GM23338 (cell line): ENCODE results near the gene FRS2. TPM values are rescaled to one million over a fixed set of nuclear protein-coding genes. Genes with fewer than 3 reads are reported as not detected.
A peak's percentile ranks its signal among the peaks of the same experiment; 100 is the strongest.

Source experiments
- ATAC-seq: fragments of 200-7000 bp; cut with Tn5 transposase; 3 replicates; pipeline ENCODE4 v1.9.1; 2020
- DNase-seq: peaks from one replicate; pipeline ENCODE4 v3.0.0-alpha.2; 2015; ENCODE audit warnings: low spot score
- H2AFZ ChIP-seq: fragments of 200-600 bp; sonication (generic); 2 replicates; pipeline ENCODE4 v1.8.0; 2016; ENCODE audit warnings: antibody characterized with exemption, mild to moderate bottlenecking, moderate library complexity
- H3F3A ChIP-seq: fragments of 200-600 bp; sonication (generic); replicated peaks from 2 replicates; pipeline ENCODE4 v1.8.0; 2017; ENCODE audit warnings: antibody characterized with exemption, mixed run types, low read depth
- H3K27ac ChIP-seq: fragments of 200-600 bp; sonication (generic); 2 replicates; pipeline ENCODE4 v1.6.1; 2016; ENCODE audit warnings: low read depth
- H3K27me3 ChIP-seq: fragments of 200-600 bp; sonication (generic); 2 replicates; pipeline ENCODE4 v1.8.0; 2016; ENCODE audit warnings: mild to moderate bottlenecking, mixed run types, moderate library complexity; ENCODE audit not compliant: insufficient read depth
- H3K36me3 ChIP-seq: fragments of 200-600 bp; sonication (generic); 2 replicates; pipeline ENCODE4 v1.8.0; 2016; ENCODE audit warnings: mild to moderate bottlenecking; ENCODE audit not compliant: insufficient read depth
- H3K4me1 ChIP-seq: fragments of 200-600 bp; sonication (generic); 2 replicates; pipeline ENCODE4 v1.8.0; 2016; ENCODE audit warnings: mild to moderate bottlenecking, moderate library complexity; ENCODE audit not compliant: insufficient read depth
- H3K4me2 ChIP-seq: fragments of 200-600 bp; sonication (generic); 2 replicates; pipeline ENCODE4 v1.7.1; 2017; ENCODE audit warnings: mixed run types
- H3K4me3 ChIP-seq: fragments of 200-600 bp; sonication (generic); 2 replicates; pipeline ENCODE4 v1.6.1; 2016; ENCODE audit warnings: mixed run types
- H3K79me2 ChIP-seq: fragments of 200-600 bp; sonication (generic); replicated peaks from 2 replicates; pipeline ENCODE4 v1.8.0; 2017; ENCODE audit warnings: mild to moderate bottlenecking; ENCODE audit not compliant: insufficient read depth
- H3K9me2 ChIP-seq: fragments of 200-600 bp; sonication (generic); 2 replicates; pipeline ENCODE4 v1.8.0; 2017; ENCODE audit not compliant: insufficient read depth
- H4K20me1 ChIP-seq: fragments of 200-600 bp; sonication (generic); replicated peaks from 2 replicates; pipeline ENCODE4 v1.8.0; 2017; ENCODE audit warnings: mild to moderate bottlenecking; ENCODE audit not compliant: insufficient read depth
- H3K27ac Mint-ChIP-seq: 2 replicates; pipeline ENCODE4 v1.8.0; 2020; ENCODE audit warnings: inconsistent platforms, mild to moderate bottlenecking, moderate library complexity, mixed read lengths
- H3K27me3 Mint-ChIP-seq: 3 replicates; pipeline ENCODE4 v1.8.0; 2022; ENCODE audit warnings: low read depth, mild to moderate bottlenecking, moderate library complexity, mixed read lengths, inconsistent platforms; ENCODE audit not compliant: insufficient read depth, poor library complexity
- H3K36me3 Mint-ChIP-seq: 3 replicates; pipeline ENCODE4 v1.8.0; 2021; ENCODE audit warnings: low read depth, mild to moderate bottlenecking, inconsistent platforms, moderate library complexity, mixed read lengths
- H3K4me1 Mint-ChIP-seq: 3 replicates; pipeline ENCODE4 v1.8.0; 2020; ENCODE audit warnings: mild to moderate bottlenecking, inconsistent platforms, mixed read lengths
- H3K4me3 Mint-ChIP-seq: 3 replicates; pipeline ENCODE4 v1.8.0; 2021; ENCODE audit warnings: moderate library complexity, mild to moderate bottlenecking, inconsistent platforms, mixed read lengths
- H3K9me3 Mint-ChIP-seq: 3 replicates; pipeline ENCODE4 v1.8.0; 2020; ENCODE audit warnings: moderate library complexity, mild to moderate bottlenecking, inconsistent platforms, mixed read lengths
- CREB1 ChIP-seq: fragments of 250-450 bp; sonication (Bioruptor Pico); IDR thresholded peaks from 2 replicates; pipeline ENCODE4 v1.5.0; 2020; ENCODE audit warnings: low read depth, mild to moderate bottlenecking, moderate library complexity
- ETS1 ChIP-seq: IDR thresholded peaks from 2 replicates; pipeline ENCODE4 v1.6.1; 2016; ENCODE audit warnings: antibody characterized with exemption
- EZH2 ChIP-seq: fragments of 200-600 bp; sonication (generic); IDR thresholded peaks from one replicate; pipeline ENCODE4 v1.8.0; 2017; ENCODE audit warnings: antibody characterized with exemption, mild to moderate bottlenecking, low read depth; ENCODE audit not compliant: unreplicated experiment
- EZH2phosphoT487 ChIP-seq: fragments of 200-600 bp; sonication (generic); IDR thresholded peaks from one replicate; pipeline ENCODE4 v1.8.1; 2018; ENCODE audit warnings: antibody characterized with exemption; ENCODE audit not compliant: unreplicated experiment
- JUNB ChIP-seq: IDR thresholded peaks from one replicate; pipeline ENCODE4 v1.6.1; 2016; ENCODE audit warnings: antibody characterized with exemption; ENCODE audit not compliant: unreplicated experiment
- NANOG ChIP-seq: IDR thresholded peaks from 2 replicates; pipeline ENCODE4 v1.6.1; 2016; ENCODE audit warnings: antibody characterized with exemption, borderline replicate concordance
- POLR2AphosphoS5 ChIP-seq: IDR thresholded peaks from 2 replicates; pipeline ENCODE4 v1.6.1; 2016; ENCODE audit warnings: antibody characterized with exemption, low read depth
- STAT1 ChIP-seq: IDR thresholded peaks from one replicate; pipeline ENCODE4 v1.6.1; 2016; ENCODE audit warnings: antibody characterized with exemption; ENCODE audit not compliant: unreplicated experiment
- ZNF114 ChIP-seq: fragments of 250-450 bp; sonication (Bioruptor Pico); IDR thresholded peaks from 2 replicates; pipeline ENCODE4 v1.5.0; 2020; ENCODE audit warnings: mild to moderate bottlenecking, moderate library complexity
- ZNF331 ChIP-seq: fragments of 250-450 bp; sonication (Bioruptor Pico); IDR thresholded peaks from 2 replicates; pipeline ENCODE4 v1.5.0; 2020; ENCODE audit warnings: low read depth, mild to moderate bottlenecking, moderate library complexity
- polyA plus RNA-seq: library from polyadenylated mRNA; unstranded; fragments of >200 nt; fragmentation: Nextera tagmentation; extraction: Ambion mirVana; gene quantifications from 2 replicates; pipeline ENCODE4 v1.2.1, GENCODE V29; 2016
- total RNA-seq: library from RNA; depleted of rRNA; stranded (reverse); fragments of >200 nt; shearing (Covaris generic); gene quantifications from 2 replicates; pipeline ENCODE4 v1.2.3, GENCODE V29; 2014
- TF ChIP-seq, protein P1 (sequence below), 2 experiments: fragments of 200-600 bp in 1 of 2; sonication (generic) in 1 of 2; conservative IDR thresholded peaks; 2 replicates each; pipeline versions ENCODE4 v1.5.1 to v1.6.1; 2016 to 2017; ENCODE audit warnings: antibody characterized with exemption in 2 of 2, low read depth in 2 of 2, mild to moderate bottlenecking in 2 of 2, moderate library complexity in 1 of 2
- TF ChIP-seq, protein P2 (sequence below): IDR thresholded peaks from one replicate; pipeline ENCODE4 v1.6.1; 2018; ENCODE audit warnings: antibody characterized with exemption; ENCODE audit not compliant: unreplicated experiment

The FRS2 gene
- total and polyA plus RNA-seq, 2 experiments from 2014 or later, result 34.3 to 45.0 TPM

GRCh38 chr12:69583203-69583602 lies 113.0 kb downstream of the FRS2 start:
- TF ChIP-seq, protein P1, sequence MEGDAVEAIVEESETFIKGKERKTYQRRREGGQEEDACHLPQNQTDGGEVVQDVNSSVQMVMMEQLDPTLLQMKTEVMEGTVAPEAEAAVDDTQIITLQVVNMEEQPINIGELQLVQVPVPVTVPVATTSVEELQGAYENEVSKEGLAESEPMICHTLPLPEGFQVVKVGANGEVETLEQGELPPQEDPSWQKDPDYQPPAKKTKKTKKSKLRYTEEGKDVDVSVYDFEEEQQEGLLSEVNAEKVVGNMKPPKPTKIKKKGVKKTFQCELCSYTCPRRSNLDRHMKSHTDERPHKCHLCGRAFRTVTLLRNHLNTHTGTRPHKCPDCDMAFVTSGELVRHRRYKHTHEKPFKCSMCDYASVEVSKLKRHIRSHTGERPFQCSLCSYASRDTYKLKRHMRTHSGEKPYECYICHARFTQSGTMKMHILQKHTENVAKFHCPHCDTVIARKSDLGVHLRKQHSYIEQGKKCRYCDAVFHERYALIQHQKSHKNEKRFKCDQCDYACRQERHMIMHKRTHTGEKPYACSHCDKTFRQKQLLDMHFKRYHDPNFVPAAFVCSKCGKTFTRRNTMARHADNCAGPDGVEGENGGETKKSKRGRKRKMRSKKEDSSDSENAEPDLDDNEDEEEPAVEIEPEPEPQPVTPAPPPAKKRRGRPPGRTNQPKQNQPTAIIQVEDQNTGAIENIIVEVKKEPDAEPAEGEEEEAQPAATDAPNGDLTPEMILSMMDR (conservative IDR thresholded peaks at IDR 0.05; ENCODE audit: low read depth in 2 of 2), result peak; percentile 45 to 67
- TF ChIP-seq EZH2phosphoT487, result no peak
- DNase-seq, result peak; percentile 75
- peak overlapping the region; percentile 48; the same call in 1 of the 2 replicates for H2AFZ ChIP-seq

GRCh38 chr12:69585189-69586062 lies 115.2 kb downstream of the FRS2 start, which contains the start of gene CCT2:
Gene CCT2, plus strand, starts transcription at chr12:69585459. Its CDS starts 63 bp downstream, at chr12:69585522.
- peak within 1 kb of the TSS; percentile 96 for H3K4me3 Mint-ChIP-seq
- Histone ChIP-seq H3K4me2 (peak within 1 kb of the TSS; percentile 82), H3K4me3 (peak within 1 kb of the TSS; percentile 86), H3K79me2 (peaks cover 43% of the 10 kb centered on the region), H3K9me2 (no peaks in the 10 kb centered on the region), H3K4me1 (peaks cover 3% of the 10 kb centered on the region; the same call in 1 of the 2 replicates), H3K27me3 (no peaks in the 10 kb centered on the region), H3K27ac (peak within 1 kb of the TSS; percentile 98), H3F3A (no peaks in the 10 kb centered on the region), H4K20me1 (peaks cover 22% of the 10 kb centered on the region), H3K36me3 (peaks cover 45% of the 10 kb centered on the region), H2AFZ (no peak within 1 kb of the TSS)
- H3K36me3 Mint-ChIP-seq, result peaks cover 48% of the 10 kb centered on the region
- H3K27me3 Mint-ChIP-seq, result peaks cover 9% of the 10 kb centered on the region
- H3K4me1 Mint-ChIP-seq, result peaks cover 9% of the 10 kb centered on the region; the same call in 1 of the 3 replicates
- DNase-seq, result peak; percentile 99
- H3K9me3 Mint-ChIP-seq, result no peaks in the 10 kb centered on the region; the same call in 2 of the 3 replicates
- peak within 1 kb of the TSS; percentile 99 for H3K27ac Mint-ChIP-seq
- ATAC-seq, result peak; percentile 90
- TF ChIP-seq ETS1, result peak; percentile 75
- no peak for TF ChIP-seq NANOG
- TF ChIP-seq, protein P2, sequence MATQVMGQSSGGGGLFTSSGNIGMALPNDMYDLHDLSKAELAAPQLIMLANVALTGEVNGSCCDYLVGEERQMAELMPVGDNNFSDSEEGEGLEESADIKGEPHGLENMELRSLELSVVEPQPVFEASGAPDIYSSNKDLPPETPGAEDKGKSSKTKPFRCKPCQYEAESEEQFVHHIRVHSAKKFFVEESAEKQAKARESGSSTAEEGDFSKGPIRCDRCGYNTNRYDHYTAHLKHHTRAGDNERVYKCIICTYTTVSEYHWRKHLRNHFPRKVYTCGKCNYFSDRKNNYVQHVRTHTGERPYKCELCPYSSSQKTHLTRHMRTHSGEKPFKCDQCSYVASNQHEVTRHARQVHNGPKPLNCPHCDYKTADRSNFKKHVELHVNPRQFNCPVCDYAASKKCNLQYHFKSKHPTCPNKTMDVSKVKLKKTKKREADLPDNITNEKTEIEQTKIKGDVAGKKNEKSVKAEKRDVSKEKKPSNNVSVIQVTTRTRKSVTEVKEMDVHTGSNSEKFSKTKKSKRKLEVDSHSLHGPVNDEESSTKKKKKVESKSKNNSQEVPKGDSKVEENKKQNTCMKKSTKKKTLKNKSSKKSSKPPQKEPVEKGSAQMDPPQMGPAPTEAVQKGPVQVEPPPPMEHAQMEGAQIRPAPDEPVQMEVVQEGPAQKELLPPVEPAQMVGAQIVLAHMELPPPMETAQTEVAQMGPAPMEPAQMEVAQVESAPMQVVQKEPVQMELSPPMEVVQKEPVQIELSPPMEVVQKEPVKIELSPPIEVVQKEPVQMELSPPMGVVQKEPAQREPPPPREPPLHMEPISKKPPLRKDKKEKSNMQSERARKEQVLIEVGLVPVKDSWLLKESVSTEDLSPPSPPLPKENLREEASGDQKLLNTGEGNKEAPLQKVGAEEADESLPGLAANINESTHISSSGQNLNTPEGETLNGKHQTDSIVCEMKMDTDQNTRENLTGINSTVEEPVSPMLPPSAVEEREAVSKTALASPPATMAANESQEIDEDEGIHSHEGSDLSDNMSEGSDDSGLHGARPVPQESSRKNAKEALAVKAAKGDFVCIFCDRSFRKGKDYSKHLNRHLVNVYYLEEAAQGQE, result peak; percentile 27
- TF ChIP-seq EZH2phosphoT487, result no peak
- TF ChIP-seq STAT1, result no peak
- TF ChIP-seq EZH2, result no peak
- no peak for TF ChIP-seq ZNF331 (CRISPR knock-in tag)
- no peak for TF ChIP-seq ZNF114 (CRISPR knock-in tag)
- TF ChIP-seq CREB1 (CRISPR knock-in tag), result peak; percentile 90
- no peak for TF ChIP-seq JUNB
- peak; percentile 99 for TF ChIP-seq POLR2AphosphoS5
- TF ChIP-seq, protein P1 (conservative IDR thresholded peaks at IDR 0.05; ENCODE audit: low read depth in 2 of 2), result peak in 1 of 2 experiments; percentile 18; a peak in 1 of 4 replicates

More at GRCh38 chr12:69583203-69583602, 113.0 kb downstream of the FRS2 start:
- Histone ChIP-seq H4K20me1 (peaks cover 21% of the 10 kb centered on the region), H3K79me2 (peaks cover 29% of the 10 kb centered on the region), H3F3A (no peaks in the 10 kb centered on the region), H3K9me2 (no peaks in the 10 kb centered on the region), H3K27me3 (no peaks in the 10 kb centered on the region), H3K27ac (no peak overlapping the region), H3K4me2 (no peak overlapping the region), H3K4me3 (no peak overlapping the region), H3K36me3 (peaks cover 23% of the 10 kb centered on the region), H3K4me1 (peaks cover 3% of the 10 kb centered on the region; the same call in 1 of the 2 replicates)
- no peak overlapping the region for H3K27ac Mint-ChIP-seq
- peaks cover 14% of the 10 kb centered on the region for H3K4me1 Mint-ChIP-seq
- no peaks in the 10 kb centered on the region; the same call in 2 of the 3 replicates for H3K9me3 Mint-ChIP-seq
- ATAC-seq, result peak; percentile 47
- H3K4me3 Mint-ChIP-seq, result no peak overlapping the region
- peaks cover 26% of the 10 kb centered on the region for H3K36me3 Mint-ChIP-seq
- peaks cover 9% of the 10 kb centered on the region for H3K27me3 Mint-ChIP-seq
